Skeletal muscle cell (primary cell): ENCODE data around the gene SEMA3C.

Experiments used
- DNase-seq: peaks from one replicate; pipeline ENCODE4 v3.0.0-alpha.2; 2010; ENCODE audit warnings: low read depth
- H3K4me3 ChIP-seq: 2 replicates; pipeline ENCODE4 v1.5.1; 2011; ENCODE audit warnings: low read depth, mild to moderate bottlenecking, control low read depth, low read length, moderate library complexity

Gene SEMA3C

GRCh38 chr7:80726666-80727065 lies 192.2 kb downstream of the SEMA3C start:
- DNase-seq = no peak
- H3K4me3 ChIP-seq = no peak overlapping the region

DNA sequence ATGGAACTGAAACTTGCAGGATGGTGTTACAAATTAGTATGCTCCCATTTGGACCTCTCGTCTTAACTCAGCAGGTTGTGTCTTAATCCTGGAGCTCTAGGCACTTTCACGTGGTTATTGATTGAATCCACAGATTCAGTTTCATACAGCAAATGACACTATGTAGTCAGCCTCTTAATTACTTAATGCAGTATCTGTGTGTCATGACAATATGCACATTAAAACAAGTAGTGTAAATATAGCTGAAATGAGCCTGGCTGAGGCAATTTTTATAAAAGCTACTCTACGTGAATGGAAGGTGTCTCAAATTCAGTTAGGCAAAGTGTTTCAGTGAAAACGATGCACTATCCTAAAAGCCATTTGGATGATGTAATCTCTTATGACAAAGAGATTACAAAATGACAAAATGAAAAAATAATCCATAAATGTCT lies 193.7 kb downstream of the SEMA3C start:
- DNase-seq = no peak
- no peak overlapping the region for H3K4me3 ChIP-seq

DNA sequence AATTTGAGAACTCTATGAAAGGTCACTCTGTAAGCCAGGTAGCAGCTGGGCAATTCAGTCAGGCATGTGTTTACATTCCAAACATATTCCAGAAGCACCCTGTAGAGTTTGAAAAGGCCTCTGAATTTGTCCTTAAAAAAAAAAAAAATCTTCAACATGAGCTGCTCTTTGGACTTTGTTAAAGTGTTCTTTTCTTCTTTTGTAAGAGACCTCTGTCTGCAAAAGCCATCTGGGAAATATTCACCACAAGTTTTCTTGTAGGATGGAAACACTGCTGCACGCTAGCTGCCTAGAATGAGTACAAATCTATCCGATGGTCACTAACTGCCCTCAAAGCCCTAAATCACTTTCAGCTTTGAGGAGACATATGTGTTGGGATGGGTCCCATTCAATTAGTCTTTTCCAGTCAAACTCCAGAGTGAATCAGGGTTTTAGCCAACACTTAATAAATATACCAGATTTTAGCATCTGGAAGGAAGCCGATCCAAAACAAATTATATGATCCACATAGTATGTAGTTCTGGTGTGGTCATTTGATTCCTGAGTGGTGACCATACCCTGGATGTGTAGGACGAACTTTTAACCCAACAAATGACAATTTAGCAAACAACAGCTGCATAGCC lies 194.5 kb downstream of the SEMA3C start:
- peak; percentile 79 for DNase-seq
- H3K4me3 ChIP-seq = no peak overlapping the region

DNA sequence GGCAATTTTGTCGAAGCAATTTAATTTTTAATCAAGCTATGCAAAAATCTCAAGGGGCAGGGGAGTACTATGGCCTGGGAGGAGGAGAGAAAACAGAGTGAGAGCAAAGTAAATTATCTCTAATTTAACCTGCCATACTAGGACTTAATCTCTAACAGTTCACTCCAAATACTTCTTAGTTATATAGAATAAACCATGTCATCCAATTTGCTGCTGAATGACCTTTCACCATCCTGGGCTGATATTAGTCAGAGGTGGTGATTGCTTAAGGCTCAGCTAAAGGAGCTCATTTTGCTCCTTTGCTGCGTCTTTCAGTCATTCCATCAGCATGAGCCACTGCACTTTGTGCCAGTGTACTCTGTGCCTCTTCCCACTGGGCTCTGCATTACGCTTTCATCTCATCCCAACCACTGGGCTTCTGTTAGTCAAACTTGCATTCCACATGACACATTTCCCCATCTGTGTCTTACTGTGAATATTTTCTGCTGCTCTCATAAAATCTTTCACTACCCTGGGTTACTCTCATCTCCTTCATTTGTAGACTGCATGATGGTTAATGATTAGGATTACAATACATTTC lies 196.1 kb downstream of the SEMA3C start:
- H3K4me3 ChIP-seq = no peak overlapping the region
- peak; percentile 100 for DNase-seq

DNA sequence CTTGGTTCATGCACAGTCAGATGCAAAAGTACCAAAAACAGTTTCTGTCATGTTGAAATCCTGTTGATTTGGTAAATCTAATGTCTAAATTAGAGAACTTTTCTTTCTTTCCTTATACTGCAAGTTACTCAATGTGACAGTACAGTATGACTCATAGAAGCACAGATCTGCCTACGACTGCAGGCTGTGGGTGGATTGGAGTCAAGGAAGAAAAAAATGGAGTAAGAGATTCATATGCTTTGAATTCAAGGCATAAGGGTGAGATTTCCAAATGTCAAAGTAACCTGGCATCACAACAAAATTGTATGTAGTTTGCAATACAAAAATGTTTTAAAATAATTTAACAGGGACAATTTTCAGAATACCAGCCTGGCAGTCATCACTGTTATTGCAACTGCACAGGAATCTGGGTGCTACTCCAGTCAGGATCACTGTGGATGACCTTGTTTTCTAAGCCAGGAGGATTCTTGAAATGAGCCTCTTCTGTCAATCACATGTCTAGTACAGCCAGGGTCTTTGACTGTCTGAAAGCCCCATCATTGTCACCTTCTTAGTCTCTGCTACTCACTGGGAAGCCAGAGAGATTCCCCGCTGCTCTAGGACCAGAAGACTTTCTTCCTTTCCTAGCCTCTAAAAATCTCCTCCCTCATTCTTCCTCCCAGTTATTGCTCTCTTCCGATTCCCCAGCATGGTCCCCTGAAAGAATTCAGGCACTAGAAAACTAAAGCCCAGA lies 196.8 kb downstream of the SEMA3C start:
- peak; percentile 91 for DNase-seq
- no peak overlapping the region for H3K4me3 ChIP-seq

GRCh38 chr7:80720146-80720545 lies 198.7 kb downstream of the SEMA3C start:
- no peak overlapping the region for H3K4me3 ChIP-seq
- no peak for DNase-seq

- peak; percentile 71 for DNase-seq
These were observed 199.6 kb downstream of the SEMA3C start for GRCh38 chr7:80719261-80719660.

DNA sequence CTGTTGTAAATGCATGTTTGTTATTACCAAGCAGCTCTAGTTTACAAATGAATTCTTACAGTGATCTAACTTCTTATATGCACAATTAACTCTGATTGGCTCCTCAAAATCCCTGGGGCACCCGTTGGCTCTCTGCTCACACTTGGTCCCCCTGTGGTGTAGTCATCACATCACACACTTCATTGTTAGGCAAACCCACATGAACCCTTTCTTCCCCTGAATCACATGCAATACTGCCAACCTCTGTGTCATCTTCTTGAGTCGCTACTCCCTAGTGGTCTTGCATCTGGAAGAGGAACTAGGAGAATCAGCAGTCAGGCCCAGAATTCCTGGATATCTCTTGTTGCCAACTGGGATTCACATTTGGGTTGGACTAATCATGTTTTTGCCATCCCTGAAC lies 207.3 kb downstream of the SEMA3C start:
- no peak overlapping the region for H3K4me3 ChIP-seq
- DNase-seq = peak; percentile 56

More at GRCh38 chr7:80719261-80719660, 199.6 kb downstream of the SEMA3C start:
- no peak overlapping the region for H3K4me3 ChIP-seq

- no peak for DNase-seq
- no peak overlapping the region for H3K4me3 ChIP-seq
These were observed 210.7 kb downstream of the SEMA3C start for GRCh38 chr7:80708123-80708522.

- no peak for DNase-seq
- H3K4me3 ChIP-seq = no peak overlapping the region
These were observed 211.5 kb downstream of the SEMA3C start for GRCh38 chr7:80707318-80707717.

DNA sequence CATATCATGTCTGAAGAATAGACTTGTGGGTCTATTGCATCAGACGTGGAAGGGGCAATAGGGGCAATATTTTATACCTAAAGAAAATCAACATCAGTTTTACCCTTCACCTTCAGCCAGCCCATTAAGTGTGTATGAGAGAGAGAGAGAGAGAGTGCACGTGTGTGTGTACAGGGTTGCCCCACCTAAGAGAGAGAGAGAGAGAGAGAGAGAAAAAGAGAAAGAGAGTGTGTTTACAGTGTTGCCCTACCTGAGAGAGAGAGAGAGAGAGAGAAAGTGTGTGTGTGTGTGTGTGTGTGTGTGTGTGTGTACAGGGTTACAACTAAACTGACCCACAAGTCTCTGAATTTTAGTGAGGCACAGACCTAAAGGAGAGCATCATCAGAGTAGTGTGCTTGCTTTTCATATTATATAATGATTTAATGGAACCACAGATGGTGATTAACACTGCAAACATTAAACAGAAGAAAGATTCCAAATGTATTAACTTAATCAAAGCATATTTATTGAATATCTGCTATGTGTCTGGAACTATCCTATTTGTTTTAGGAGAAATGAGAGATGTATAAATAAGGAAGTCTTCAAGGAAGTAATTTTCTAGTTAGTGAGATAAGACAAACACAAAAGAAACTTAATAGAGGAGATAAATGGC lies 213.6 kb downstream of the SEMA3C start:
- no peak for DNase-seq

DNA sequence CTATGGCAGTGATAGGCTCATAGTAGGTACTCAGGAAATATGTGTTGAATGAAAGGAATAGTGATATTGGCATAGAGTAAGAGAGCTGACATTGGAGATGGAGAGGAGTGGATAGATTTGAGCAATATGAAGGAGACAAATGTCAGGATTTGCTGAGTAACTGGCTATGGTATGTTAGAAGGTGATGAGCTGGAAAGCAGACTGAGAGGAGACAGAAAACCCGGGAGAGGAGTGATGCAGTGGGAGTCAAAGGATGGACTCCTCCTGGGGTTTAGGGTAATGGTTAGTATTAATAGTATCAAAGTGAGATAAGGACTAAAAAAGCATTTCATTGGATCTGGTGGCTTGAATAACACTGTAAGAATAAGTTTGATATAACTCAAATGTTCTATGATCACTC lies 215.6 kb downstream of the SEMA3C start:
- H3K4me3 ChIP-seq = no peak overlapping the region
- DNase-seq = no peak

More for the DNA sequence above, 213.6 kb downstream of the SEMA3C start:
- H3K4me3 ChIP-seq = no peak overlapping the region

DNA sequence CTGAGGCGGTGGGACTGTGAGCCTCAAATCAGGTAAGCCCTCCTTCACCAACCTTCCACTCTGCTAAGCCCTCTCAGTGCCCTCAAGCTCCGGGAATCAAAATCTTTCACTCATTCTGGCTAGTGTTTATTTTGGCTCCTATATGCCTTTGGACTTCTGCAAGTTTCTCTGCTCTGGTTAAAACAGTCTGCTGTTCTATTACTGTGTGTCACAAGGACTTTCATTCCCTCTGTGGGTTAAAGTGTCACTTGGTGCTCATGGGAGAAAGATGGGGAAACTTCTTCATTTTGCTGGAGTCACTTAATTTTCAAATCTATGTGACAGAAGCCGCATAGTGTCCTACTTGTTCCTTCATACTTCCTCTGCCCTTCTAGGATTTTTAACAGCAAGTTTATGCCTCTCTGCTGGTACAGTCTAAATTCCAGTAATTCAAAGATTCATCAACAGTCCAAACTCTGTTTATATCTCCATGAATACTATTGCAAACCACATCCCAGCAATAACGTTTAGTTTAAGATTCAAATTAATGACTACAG lies 219.1 kb downstream of the SEMA3C start:
- DNase-seq = no peak

GRCh38 chr7:80699045-80699638 lies 219.7 kb downstream of the SEMA3C start:
- DNase-seq = no peak
- no peak overlapping the region for H3K4me3 ChIP-seq

More for the DNA sequence above, 219.1 kb downstream of the SEMA3C start:
- no peak overlapping the region for H3K4me3 ChIP-seq
